ENCODE results near the gene CFLAR.

DNA sequence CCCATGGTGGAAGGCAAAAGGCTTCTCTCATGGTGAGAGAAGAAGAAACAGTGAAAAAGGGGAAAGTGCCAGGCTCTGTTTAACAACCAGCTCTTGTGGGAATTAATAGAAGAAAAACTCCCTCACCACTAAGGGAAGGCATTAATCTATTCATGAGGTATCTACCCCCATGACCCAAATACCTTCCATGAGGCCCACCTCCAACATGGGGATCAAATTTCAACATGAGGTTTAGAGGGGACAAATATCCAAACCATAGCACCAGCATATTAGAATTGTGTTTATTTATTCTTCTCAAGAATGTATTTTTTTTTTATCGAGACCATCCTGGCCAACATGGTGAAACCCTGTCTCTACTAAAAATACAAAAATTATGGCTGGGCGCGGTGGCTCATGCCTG lies 4.9 kb upstream of the CFLAR start:
- TF ChIP-seq, protein P1, sequence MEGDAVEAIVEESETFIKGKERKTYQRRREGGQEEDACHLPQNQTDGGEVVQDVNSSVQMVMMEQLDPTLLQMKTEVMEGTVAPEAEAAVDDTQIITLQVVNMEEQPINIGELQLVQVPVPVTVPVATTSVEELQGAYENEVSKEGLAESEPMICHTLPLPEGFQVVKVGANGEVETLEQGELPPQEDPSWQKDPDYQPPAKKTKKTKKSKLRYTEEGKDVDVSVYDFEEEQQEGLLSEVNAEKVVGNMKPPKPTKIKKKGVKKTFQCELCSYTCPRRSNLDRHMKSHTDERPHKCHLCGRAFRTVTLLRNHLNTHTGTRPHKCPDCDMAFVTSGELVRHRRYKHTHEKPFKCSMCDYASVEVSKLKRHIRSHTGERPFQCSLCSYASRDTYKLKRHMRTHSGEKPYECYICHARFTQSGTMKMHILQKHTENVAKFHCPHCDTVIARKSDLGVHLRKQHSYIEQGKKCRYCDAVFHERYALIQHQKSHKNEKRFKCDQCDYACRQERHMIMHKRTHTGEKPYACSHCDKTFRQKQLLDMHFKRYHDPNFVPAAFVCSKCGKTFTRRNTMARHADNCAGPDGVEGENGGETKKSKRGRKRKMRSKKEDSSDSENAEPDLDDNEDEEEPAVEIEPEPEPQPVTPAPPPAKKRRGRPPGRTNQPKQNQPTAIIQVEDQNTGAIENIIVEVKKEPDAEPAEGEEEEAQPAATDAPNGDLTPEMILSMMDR (IDR thresholded peaks at IDR 0.05; ENCODE audit: low read depth, low read length, poor library complexity, severe bottlenecking): no peak
- no peak for TF ChIP-seq EZH2phosphoT487 (IDR thresholded peaks at IDR 0.05; ENCODE audit: borderline replicate concordance, low read length)

Data from DOHH2 (cell line).